Activated CD8-positive, alpha-beta memory T cell treated with anti-CD3 and anti-CD28 coated beads, Interleukin-2, amount 50 U/mL, for 4 hours (primary cell): Measurements from ENCODE around the gene HTR3D.
"Not testable (repeated sequence)": the region's sequence is repeated elsewhere in the genome, so short reads cannot be mapped to it uniquely, and the experiment has no call there.

Experiments
- DNase-seq: peaks from one replicate; pipeline ENCODE4 v3.0.0-alpha.2; 2020

Gene HTR3D

GRCh38 chr3:184031187-184031792 lies at the start of gene HTR3D:
HTR3D (plus strand) TSS chr3:184031742; CDS start chr3:184031742, 0 bp downstream.
- no peak for DNase-seq

- no peak for DNase-seq
These were observed 49.4 kb upstream of the HTR3D start for GRCh38 chr3:183981990-183982644.

GRCh38 chr3:183984127-183984740 lies 47.3 kb upstream of the HTR3D start:
- no peak for DNase-seq

GRCh38 chr3:183984749-183985729 lies 46.5 kb upstream of the HTR3D start:
- DNase-seq: no peak

GRCh38 chr3:183987000-183987600 lies 44.4 kb upstream of the HTR3D start:
- DNase-seq: no peak

- no peak for DNase-seq
These were observed 43.2 kb upstream of the HTR3D start for GRCh38 chr3:183988216-183988790.

- DNase-seq: no peak
These were observed 40.1 kb upstream of the HTR3D start for GRCh38 chr3:183991403-183991802.

GRCh38 chr3:184001761-184002160 lies 29.8 kb upstream of the HTR3D start:
- no peak for DNase-seq

GRCh38 chr3:184002469-184002868 lies 29.1 kb upstream of the HTR3D start:
- no peak for DNase-seq

GRCh38 chr3:184003187-184003967 lies 28.2 kb upstream of the HTR3D start:
- DNase-seq: no peak

GRCh38 chr3:184004476-184004875 lies 27.1 kb upstream of the HTR3D start:
- no peak for DNase-seq

- DNase-seq: no peak
These were observed 25.5 kb upstream of the HTR3D start for GRCh38 chr3:184005941-184006507.

- not testable (repeated sequence) for DNase-seq
These were observed 24.3 kb upstream of the HTR3D start for GRCh38 chr3:184007143-184007813.

- DNase-seq: no peak
These were observed 23.4 kb upstream of the HTR3D start for GRCh38 chr3:184008161-184008560.

- no peak for DNase-seq
These were observed 20.2 kb upstream of the HTR3D start for GRCh38 chr3:184011230-184011876.

- DNase-seq: no peak
These were observed 19.3 kb upstream of the HTR3D start for GRCh38 chr3:184011937-184012889.

- no peak for DNase-seq
These were observed 16.0 kb upstream of the HTR3D start for GRCh38 chr3:184015381-184016019.

- DNase-seq: no peak
These were observed 15.4 kb upstream of the HTR3D start for GRCh38 chr3:184016169-184016570.
